Stimulated activated CD4-positive, alpha-beta T cell treated with anti-CD3 and anti-CD28 coated beads, Interleukin-1b, Interleukin-23, amount 100 ng/mL, for 24 hours (primary cell): Measurements from ENCODE around the gene CYB561A3.
A peak's percentile ranks its signal among the peaks of the same experiment; 100 is the strongest.

ENCODE experiments used
- DNase-seq, 4 experiments: peaks; one replicate each; pipeline ENCODE4 v3.0.0-alpha.2; 2020; ENCODE audit warnings: low read depth in 4 of 4, low spot score in 1 of 4

Gene CYB561A3

DNA sequence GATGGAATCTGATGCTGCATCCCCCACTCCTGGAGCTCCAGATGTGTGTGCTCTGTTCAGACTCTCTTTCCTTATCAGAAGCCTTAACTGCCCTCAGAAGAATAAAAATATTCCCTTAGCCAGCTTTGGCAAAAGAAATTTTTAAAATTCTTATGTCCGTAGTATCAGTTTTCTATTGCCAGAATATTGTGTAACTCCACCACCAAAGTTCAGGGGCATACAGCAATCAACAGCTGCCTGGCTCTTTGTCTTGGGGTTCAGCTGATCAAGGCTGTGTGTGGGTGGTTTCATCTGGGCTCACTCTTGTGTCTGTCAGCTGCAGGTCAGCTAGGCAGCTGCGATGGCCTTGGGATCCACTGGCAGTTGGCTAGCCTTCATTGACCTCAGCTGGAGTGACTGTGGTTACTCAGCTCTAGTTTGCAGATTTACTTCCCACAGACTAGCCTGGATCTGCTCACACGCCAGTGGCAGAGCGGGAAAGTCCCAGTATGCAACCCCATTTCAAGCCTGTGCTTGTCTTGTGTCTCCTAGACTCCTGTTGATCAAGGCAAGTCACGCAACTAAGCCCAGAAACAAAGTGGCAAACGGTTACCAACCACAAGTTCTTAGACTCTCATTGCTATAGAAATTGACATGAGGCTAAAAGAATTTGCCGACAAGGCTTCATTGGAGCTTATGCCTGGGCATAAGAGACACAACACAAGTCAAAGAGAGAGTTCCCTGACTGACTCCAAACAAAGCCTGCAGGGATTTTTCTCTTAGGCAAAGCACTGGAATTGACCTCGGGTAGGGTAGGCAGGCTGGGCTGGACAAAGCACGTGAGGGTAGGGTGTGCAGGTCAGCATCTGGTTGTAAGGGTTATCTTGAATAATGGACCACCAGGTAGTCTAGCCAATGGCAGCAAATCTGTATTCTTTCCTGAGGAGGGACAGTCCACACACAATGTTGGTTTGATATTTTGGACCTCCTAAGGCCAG is 8.0 kb upstream of the CYB561A3 start:
- no peak for DNase-seq

DNA sequence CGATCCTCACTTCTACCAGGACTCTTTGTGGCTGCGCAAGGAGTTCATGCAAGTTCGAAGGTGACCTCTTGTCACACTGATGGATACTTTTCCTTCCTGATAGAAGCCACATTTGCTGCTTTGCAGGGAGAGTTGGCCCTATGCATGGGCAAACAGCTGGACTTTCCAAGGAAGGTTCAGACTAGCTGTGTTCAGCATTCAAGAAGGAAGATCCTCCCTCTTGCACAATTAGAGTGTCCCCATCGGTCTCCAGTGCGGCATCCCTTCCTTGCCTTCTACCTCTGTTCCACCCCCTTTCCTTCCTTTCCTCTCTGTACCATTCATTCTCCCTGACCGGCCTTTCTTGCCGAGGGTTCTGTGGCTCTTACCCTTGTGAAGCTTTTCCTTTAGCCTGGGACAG is 7.0 kb upstream of the CYB561A3 start:
- no peak for DNase-seq

DNA sequence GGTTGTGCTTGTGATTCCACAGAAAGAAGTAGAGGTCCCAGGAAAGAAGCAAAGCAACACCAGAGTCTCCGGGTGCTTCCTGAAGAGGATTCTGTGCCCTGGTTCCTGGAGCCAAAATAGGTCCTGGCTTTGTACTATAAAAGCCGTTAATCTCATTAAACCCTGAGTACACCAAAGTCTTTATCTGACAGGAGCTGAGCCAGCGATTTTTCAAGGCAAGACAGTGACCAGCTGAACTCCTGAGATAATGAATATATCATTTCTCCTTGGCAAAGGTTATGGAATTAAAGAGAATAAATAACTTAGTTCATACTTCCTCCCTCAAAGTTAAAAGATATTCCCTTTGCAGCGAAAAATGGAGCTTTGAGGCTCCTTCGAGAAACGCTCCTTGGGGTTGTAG is 5.7 kb upstream of the CYB561A3 start:
- DNase-seq = no peak

DNA sequence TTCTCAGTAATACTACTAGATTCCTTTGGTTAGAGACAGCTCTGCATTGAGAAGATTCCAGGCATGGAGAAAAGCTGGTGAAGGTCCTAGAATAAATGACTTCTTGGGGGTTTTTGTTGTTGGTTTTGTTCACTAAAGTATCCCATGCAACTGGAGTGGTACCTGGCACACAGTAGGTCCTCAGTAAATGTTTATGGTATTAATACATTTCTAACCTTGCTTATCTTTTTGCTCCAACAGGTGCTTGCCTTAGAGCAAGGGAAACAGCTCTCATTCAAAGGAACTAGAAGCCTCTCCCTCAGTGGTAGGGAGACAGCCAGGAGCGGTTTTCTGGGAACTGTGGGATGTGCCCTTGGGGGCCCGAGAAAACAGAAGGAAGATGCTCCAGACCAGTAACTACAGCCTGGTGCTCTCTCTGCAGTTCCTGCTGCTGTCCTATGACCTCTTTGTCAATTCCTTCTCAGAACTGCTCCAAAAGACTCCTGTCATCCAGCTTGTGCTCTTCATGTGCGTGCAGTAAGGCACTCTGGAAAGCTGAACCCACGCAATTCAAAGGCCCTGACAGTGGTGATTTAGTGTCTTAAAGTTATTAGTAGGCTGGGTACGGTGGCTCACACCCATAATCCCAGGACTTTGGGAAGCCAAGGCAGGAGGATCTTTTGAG is 2.5 kb upstream of the CYB561A3 start:
- no peak for DNase-seq

DNA sequence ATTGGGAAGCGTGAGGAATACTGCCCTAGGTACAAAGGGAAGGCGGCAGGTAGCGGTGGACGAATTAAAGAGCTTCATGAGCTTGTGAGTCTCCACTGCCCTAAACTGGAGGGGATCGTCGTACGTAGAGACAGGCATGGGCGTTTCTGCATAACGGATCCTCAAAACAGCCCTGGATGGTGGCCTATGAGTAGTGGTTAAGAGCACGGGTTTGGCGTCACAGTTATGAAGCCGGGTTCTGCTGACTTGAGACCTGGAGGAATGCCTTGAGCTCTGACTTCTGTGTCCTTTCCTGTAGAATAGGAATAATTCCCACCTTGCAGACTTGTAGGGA is 827 bp upstream of the CYB561A3 start:
- DNase-seq = peak in 1 of 4 experiments; percentile 3

DNA sequence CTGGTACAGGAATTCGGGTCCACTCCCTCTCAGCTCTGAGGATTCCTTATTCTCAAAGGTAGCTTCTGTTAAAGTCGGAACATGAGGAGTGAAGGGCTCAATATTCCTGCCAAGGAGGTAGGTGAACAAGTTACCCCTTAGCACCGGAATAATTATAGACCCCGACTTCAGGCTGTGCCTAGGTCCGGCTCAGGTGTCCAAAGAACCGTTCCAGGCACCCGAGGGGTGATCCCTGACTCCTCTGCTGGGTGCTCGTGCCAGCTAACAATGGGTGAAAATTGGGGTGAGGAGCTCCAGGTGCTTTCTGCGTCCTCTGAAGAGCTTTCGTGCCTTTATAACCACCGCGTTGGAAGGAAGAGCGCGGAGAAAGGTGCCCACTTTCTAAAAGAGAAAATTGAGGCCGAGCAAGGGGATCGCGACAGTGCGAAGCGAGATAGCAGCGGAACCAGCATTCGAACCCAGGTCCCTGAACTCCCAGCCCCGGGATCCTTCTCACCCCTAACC is 393 bp downstream of the CYB561A3 start:
- no peak for DNase-seq

DNA sequence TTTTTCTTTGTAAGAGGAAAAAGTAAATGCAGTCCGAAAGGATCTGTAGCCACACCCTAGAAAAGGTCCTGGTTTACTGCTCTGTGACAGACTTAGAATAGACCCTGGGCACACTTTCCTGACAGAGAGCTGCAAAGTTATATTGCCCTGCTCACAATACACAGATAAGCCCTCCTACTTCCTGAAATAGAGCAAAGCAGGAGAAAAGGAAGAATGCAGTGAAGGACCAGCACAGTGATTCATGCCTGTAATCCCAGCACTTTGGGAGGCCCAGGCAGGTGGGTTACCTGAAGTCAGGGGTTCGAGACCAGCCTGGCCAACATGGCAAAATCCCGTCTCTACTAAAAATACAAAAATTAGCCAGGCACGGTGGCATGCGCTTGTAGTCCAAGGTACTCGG is 2.2 kb downstream of the CYB561A3 start:
- DNase-seq = no peak

DNA sequence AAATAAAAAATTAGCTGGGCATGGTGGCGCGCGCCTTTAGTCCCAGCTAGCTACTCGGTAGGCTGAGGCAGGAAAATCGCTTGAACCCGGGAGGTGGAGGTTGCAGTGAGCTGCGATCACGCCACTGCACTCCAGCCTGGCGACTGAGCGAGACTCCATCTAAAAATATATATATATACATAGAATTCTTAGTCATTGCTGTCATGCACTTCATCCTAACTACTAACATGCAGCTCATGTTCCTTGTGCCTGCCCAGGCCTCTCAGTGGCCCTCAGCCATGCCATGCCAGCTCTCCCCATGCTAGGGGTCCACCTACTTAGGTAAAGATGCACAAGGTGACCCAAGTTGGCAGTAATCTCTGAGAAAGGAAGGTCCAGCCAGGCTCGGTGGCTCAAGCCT is 3.1 kb downstream of the CYB561A3 start:
- no peak for DNase-seq

DNA sequence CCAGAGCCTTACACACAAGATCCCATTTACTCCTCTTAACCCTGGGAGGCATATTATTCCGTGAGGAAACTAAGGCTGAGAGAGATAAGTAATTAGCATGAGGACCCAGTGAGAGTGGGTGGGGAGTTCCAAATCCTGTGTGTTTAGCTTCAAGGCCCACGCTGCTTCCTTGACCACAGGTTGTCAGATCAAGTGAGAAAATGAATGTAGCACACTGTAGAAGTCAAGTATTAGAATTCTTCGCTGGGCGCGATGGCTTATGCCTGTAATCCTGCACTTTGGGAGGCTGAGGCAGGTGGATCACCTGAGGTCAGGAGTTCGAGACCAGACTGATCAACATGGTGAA is 3.8 kb downstream of the CYB561A3 start:
- DNase-seq = no peak

DNA sequence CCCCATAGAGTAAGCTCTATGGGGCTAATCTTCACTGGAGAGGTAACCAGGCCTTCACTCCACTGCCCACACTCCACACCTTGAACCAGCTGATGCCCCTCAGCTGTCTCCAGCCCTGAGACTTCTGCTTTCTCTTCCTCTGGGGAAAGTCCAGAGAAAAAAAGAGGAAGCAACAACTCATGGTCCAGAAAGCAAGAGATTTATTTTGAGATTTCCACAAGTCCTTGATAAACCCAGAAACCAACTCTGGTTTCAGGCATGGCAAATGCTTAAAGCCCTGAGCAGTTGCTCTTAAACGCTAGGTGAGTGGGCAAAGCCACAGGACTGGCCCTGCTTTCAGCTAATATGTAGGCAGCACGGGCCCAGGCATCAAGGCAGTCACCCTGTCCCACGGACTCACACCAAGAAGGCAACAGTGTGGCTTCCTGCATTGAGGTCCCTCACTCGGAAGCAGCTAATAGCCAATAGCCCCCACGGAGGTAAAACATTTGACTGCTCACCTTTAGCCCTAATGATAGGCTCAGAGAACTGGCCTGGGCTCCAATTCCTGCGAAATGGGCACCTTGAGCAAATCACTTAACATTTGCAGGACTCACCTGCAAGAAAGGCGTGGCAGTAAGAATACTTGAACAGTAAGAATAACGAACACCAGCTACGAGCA is 4.3 kb downstream of the CYB561A3 start:
- no peak for DNase-seq

DNA sequence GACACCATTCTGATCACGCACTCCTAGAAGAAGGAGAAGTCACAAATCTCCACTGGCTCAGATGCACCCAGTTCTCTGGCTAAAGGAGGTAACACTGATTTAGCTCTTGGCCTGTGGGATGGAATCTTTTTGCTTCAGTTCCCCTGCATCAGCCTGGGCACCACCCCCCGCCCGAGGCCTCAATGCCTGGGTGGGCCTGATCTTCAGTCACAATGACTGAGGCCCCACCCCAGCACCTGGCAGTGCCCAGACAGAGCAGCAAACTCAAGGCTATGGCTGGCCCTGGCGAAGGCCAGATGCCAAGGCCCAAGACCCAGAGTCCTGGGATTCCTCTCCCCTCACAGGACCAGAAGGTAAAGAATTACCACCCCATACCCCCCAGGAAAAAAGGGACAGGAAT is 5.0 kb downstream of the CYB561A3 start:
- no peak for DNase-seq

DNA sequence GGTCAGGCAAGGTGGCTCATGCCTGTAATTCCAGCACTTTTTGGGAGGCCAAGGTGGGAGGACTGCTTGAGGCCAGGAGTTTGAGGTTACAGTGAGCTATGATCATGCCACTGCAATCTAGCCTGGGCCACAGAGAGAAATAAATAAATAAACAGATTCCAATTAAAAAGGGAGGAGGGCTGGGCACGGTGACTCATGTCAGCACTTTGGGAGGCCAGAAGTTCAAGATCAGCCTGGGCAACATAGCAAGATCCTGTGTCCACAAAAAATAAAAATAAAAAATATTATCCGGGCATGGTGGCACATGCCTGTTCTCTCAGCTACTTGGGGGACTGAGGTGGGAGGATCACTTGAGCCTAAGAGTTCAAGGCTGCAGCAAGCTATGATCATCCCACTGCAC is 7.5 kb downstream of the CYB561A3 start:
- no peak for DNase-seq

DNA sequence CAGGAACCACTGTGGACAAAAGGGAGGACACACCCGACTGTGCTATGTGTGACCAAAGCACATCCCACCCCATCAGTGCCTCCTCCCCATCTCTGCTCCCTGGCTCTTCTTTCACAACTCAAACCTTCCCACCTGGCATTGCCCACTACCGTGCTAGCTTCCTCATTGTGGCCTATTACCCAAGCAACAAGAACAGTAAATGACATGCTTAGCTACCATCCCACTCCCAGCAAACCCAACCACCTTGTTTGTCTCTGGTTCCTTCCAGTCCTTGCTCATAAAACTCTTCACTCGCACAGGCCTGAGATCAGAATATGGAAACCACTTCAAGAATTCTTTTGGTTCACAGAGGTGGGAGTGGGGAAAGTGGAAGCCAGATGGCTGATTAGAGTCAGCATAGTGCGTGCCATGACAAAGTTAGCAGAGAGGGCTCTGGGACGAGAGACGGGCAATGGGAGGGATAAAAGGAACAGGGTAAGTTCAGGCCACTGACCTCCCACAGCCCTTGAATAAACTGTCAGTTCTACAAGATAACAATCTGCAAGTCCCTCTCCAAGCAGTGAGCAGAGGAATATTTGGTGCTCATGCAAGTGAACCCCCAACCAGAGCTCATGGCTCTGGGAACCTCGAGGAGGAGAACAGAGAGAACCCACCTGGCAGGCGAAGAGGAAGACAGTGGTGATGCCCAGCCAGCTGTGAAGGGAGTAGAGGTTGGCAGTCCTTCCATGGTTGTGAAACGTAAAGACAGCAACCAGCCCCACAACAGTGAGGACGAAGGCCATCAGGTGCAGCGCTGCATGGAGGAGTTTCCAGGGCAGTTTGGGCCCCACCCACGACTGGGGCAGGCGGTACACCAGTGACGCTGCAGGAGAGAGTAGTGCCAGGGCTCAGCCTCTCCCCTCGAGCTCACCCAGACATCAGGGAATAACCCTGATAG is 8.3 kb downstream of the CYB561A3 start:
- no peak for DNase-seq

DNA sequence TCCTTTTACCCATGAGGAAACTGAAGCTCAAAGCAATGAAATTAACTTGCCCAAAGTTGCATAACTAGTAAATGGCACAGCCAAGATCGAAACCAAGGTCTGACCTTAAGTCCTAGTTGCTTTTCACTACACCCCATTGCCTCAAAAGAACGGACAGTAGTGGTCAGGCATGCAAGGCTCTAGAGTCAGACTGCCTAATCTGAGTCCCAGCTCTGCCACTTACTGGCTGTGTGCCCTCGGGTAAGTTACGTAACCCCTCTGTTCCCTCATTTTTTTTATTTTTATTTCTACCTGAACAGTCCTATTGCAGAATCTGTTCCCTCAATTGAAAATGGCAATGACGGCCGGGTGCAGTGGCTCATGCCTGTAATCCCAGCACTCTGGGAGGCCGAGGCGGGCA is 9.6 kb downstream of the CYB561A3 start:
- DNase-seq = no peak

DNA sequence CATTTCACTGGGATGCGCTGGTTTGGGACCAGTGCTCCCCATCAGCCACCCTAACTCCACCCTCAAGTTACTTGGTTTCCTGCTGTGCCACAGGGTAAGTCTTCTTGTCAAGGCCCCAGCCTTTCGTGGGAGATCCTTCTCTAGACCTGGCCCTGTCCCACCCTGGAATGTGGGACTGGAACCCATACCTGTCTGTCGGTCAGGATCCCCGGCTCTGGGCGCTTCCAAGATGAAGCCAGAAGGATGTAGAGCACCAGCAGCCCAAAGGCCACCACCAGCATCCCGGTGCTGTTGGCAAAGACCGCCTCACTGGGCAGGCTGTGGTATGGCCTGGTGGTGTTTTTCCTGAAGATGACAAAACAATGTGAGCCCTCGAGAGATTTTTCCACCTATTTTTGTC is 10.9 kb downstream of the CYB561A3 start:
- DNase-seq = no peak

DNA sequence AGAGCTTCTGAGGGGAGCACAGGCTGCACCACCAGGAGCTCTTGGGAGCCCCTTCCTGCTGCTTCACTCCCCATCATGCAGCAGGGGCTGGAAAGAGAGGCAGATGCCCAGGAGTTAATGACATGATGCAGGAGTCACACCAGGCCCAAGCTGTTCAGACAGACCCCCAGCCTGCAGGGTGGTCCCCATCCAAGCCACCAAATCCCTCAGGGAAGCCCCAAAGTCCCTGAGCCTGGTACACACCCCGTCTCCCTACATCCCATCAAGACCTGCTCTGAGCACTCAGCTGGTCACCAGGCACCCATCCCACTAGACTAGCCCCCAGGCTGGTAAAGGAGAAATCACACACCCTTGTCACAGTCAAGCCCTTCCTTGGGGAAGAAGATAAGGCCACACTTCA is 11.3 kb downstream of the CYB561A3 start:
- DNase-seq = no peak

DNA sequence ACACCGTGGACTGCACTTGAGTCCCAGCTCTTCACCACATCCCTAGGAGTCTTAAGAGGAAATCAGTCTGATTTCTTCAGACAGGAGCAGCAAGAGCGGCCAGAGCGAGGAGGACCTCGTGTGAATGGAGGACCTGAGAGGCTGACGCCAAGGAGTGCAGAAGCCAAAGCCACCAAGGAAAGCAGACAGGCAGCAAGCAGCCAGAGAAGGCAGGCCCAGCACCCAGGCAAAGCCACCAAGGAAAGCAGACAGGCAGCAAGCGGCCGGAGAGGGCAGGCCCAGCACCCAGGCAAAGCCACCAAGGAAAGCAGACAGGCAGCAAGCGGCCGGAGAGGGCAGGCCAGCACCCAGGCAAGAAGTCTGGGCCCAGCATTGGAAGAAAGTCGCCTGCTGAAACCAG is 11.8 kb downstream of the CYB561A3 start:
- no peak for DNase-seq

DNA sequence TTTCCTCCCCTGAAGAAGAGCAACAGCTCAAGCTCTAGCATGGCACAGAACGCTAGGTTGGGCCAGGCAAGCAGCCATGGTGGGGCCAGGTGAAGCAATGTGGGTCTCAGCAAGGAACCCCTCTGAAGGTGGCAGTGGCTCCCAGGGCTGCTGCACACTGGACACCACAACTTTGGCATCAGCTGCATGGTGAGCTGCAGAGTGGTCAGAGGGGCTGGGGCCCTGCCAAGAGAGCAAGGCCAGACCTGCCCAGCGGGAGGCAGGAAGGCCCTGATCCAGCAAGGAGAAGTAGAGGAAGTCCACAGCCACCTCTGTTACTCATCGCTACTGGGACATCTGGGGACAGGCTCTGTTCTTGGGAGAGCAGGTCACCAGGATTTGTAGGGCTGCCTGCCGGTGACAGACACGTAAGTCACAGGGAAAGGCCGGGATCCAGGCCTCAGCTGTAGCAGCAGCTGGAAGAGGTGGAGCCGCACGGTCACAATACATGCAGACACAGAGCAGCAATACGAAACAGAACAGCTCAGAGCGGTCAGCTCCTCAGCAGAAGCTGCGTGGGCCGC is 12.4 kb downstream of the CYB561A3 start:
- DNase-seq = no peak

DNA sequence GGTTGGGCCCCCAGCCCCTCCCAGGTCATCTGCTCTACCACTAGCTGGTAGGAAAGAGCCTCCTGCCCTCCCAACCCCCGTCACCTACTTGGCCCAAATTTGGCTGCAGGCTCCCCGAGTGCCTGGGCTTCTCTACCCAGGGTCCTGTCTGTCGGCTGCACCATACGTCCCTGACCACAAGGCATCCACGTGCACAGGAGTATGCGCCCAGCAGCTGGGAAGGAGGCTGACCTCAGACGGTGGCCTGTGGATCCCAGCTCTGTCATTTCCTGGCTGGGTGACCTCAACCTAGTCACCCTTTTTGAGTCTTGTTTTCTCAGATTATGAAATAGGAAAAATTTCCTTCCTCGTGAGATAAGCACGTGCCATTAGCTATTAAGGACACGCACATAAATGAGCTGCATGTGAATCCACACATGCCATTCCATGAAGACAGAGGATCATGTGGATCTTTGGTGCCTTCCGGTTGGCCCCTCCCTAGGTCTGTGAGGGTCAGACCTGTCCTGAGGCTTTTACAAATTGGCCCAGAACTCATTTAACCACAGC is 13.7 kb downstream of the CYB561A3 start:
- DNase-seq = no peak
